DND-41 (cell line): ENCODE measurements around the gene LIAS.

Source experiments
- EZH2 ChIP-seq: IDR thresholded peaks from 3 replicates; pipeline ENCODE4 v1.6.1; 2012; ENCODE audit warnings: borderline replicate concordance, low read depth, mild to moderate bottlenecking, moderate library complexity, low read length, inconsistent platforms; ENCODE audit not compliant: severe bottlenecking
- TF ChIP-seq, protein P1 (sequence below): IDR thresholded peaks from 2 replicates; pipeline ENCODE4 v1.5.1; 2012; ENCODE audit warnings: borderline replicate concordance, low read length, moderate library complexity, mild to moderate bottlenecking; ENCODE audit not compliant: poor library complexity, severe bottlenecking; ENCODE audit errors: extremely low read depth

DNA sequence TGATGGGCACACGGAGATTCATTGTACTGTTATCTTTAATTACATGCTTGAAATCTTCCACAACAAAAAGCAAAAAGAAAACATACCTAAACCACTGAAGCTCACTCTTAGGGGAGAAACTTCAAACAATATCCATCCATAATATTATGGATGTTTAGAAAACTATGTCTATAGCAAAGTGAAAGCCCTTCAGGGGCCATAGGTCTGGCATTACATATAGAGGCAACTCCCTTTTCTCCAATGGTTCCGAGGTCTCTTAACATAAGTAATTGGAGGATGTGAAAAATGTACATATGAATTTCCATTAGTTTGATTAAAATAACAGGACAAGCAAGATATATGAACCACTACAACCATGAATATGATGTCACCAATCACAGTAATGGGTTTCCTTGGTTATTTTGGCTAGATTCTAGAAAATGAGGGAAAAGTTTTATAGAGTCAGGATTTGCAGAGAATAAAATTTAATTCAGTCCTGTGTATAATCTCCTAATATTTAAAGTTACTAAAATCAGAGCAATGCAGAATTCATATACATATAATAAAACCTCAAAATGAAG lies 57.6 kb downstream of the LIAS start:
- TF ChIP-seq, protein P1, sequence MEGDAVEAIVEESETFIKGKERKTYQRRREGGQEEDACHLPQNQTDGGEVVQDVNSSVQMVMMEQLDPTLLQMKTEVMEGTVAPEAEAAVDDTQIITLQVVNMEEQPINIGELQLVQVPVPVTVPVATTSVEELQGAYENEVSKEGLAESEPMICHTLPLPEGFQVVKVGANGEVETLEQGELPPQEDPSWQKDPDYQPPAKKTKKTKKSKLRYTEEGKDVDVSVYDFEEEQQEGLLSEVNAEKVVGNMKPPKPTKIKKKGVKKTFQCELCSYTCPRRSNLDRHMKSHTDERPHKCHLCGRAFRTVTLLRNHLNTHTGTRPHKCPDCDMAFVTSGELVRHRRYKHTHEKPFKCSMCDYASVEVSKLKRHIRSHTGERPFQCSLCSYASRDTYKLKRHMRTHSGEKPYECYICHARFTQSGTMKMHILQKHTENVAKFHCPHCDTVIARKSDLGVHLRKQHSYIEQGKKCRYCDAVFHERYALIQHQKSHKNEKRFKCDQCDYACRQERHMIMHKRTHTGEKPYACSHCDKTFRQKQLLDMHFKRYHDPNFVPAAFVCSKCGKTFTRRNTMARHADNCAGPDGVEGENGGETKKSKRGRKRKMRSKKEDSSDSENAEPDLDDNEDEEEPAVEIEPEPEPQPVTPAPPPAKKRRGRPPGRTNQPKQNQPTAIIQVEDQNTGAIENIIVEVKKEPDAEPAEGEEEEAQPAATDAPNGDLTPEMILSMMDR, result no peak
- no peak for TF ChIP-seq EZH2
